NCI-H748 (cell line): ENCODE results near the gene MED26.
"Not testable (repeated sequence)": the region's sequence is repeated elsewhere in the genome, so short reads cannot be mapped to it uniquely, and the experiment has no call there.

ENCODE experiments used
- DNase-seq: peaks from one replicate; lab custom pipeline; 2025; ENCODE audit not compliant: unreplicated experiment; lab: John Stamatoyannopoulos, UW

MED26 gene

GRCh38 chr19:16628183-16628983, at the start of gene MED26:
MED26 (minus strand) TSS chr19:16628204; CDS start chr19:16627943, 261 bp downstream.
- peak; percentile 96 for DNase-seq

GRCh38 chr19:16677055-16677454, 49.1 kb upstream of the MED26 start:
- no peak for DNase-seq

- no peak for DNase-seq
Observed at GRCh38 chr19:16676101-16676798, 48.2 kb upstream of the MED26 start.

GRCh38 chr19:16673839-16674238, 45.8 kb upstream of the MED26 start:
- DNase-seq, result not testable (repeated sequence)

GRCh38 chr19:16673231-16673630, 45.2 kb upstream of the MED26 start:
- no peak for DNase-seq

GRCh38 chr19:16671652-16672274, 43.8 kb upstream of the MED26 start:
- no peak for DNase-seq

GRCh38 chr19:16670291-16670690, 42.3 kb upstream of the MED26 start:
- DNase-seq, result no peak

- not testable (repeated sequence) for DNase-seq
Observed at GRCh38 chr19:16668702-16669101, 40.7 kb upstream of the MED26 start.

- DNase-seq, result no peak
Observed at GRCh38 chr19:16668176-16668575, 40.2 kb upstream of the MED26 start.

GRCh38 chr19:16661480-16662034, 33.6 kb upstream of the MED26 start:
- DNase-seq, result peak; percentile 41

- peak; percentile 45 for DNase-seq
Observed at GRCh38 chr19:16660763-16661479, 32.9 kb upstream of the MED26 start, which contains the start of gene TMEM38A. TMEM38A (plus strand) TSS chr19:16661139; CDS start chr19:16661218, 79 bp downstream.

GRCh38 chr19:16659832-16660708, 32.1 kb upstream of the MED26 start, which contains the start of gene SMIM7:
SMIM7 (minus strand) TSS chr19:16660144; CDS start chr19:16660110, 34 bp downstream.
- peak; percentile 96 for DNase-seq

- DNase-seq, result no peak
Observed at GRCh38 chr19:16659464-16659831, 31.4 kb upstream of the MED26 start.

GRCh38 chr19:16657384-16657783, 29.4 kb upstream of the MED26 start:
- DNase-seq, result no peak

GRCh38 chr19:16655727-16656126, 27.7 kb upstream of the MED26 start:
- no peak for DNase-seq

GRCh38 chr19:16654627-16655026, 26.6 kb upstream of the MED26 start:
- no peak for DNase-seq

- no peak for DNase-seq
Observed at GRCh38 chr19:16654140-16654539, 26.1 kb upstream of the MED26 start.

- no peak for DNase-seq
Observed at GRCh38 chr19:16652854-16653253, 24.9 kb upstream of the MED26 start.

- DNase-seq, result not testable (repeated sequence)
Observed at GRCh38 chr19:16651421-16652188, 23.6 kb upstream of the MED26 start.
